AML-193 (cell line): ENCODE results near the gene PNN.
"Not testable (repeated sequence)": the region's sequence is repeated elsewhere in the genome, so short reads cannot be mapped to it uniquely, and the experiment has no call there.

Experiments
- DNase-seq, 2 experiments: peaks; one replicate each; lab custom pipeline; 2025; lab: John Stamatoyannopoulos, UW

Gene PNN

DNA sequence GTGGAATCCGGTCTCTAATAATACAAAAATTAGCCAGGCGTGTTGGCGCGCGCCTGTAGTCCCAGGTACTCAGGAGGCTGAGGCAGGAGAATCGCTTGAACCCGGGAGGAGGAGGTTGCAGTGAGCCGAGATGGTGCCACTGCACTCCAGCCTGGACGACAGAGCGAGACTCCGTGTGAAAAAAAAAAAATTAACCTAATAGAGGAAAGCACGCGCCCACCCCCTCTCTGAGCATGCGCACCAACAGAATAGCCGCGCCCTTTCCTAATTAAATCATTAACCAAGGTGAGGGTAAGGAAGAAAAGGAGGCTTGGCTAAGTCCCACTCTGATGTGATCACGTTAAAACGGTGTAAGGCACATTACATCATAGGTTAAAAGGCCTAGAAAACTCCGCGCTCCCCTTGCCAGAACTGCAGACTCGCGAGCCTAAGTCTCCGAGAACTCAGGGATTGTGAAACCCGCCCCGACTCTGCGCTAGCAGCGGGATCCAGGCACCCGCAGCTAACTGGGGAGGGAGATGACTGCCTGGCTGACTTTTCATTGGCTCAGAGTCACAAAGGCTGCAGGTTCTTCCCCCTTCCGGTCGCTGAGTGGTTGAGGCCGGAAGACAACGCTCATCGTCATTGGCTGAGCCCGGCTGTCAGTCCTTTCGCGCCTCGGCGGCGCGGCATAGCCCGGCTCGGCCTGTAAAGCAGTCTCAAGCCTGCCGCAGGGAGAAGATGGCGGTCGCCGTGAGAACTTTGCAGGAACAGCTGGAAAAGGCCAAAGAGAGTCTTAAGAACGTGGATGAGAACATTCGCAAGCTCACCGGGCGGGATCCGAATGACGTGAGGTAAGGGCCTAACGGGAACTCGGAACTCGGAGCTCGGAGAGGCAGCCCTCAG, at the start of gene PNN:
TSS of gene PNN (plus strand) at position 695 of the 885 bp plus-strand sequence. CDS start at position 721, 26 bp downstream.
- peak; percentile 99 for DNase-seq

DNA sequence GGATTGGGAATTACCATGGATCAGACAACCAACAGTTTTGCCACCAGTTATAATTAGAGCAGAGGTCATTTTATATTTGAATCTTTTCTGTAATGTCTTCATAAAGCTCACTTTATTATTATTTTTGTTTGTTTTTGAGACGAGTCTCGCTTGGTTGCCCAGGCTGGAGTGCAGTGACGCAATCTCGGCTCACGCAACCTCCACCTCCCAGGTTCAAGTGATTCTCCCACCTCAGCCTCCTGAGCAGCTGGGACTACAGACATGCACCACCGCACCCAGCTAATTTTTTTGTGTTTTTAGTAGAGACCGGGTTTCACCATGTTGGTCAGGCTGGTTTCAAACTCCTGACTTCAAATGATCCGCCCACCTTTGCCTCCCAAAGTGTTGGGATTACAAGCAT, 37.2 kb upstream of the PNN start:
- DNase-seq: not testable (repeated sequence)

GRCh38 chr14:39138440-39138839, 36.6 kb upstream of the PNN start:
- DNase-seq: no peak

GRCh38 chr14:39140170-39140569, 34.9 kb upstream of the PNN start:
- DNase-seq: no peak

- DNase-seq: not testable (repeated sequence)
Observed at GRCh38 chr14:39141623-39142022, 33.4 kb upstream of the PNN start.

DNA sequence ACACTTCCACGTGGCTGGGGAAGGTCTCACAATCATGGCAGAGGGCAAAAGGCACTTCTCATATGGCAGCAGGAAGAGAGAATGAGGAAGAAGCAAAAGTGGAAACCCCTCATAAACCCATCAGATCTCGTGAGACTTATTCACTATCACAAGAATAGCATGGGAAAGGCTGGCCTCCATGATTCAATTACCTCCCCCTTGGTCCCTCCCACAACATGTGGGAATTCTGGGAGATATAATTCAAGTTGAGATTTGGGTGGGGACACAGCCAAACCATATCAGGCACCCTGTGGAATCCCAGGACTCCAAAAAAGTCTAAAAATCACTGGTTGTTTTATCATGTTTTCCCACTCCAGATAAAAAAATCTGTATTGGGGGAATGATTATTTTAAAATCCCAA, 31.8 kb upstream of the PNN start:
- DNase-seq: not testable (repeated sequence)

DNA sequence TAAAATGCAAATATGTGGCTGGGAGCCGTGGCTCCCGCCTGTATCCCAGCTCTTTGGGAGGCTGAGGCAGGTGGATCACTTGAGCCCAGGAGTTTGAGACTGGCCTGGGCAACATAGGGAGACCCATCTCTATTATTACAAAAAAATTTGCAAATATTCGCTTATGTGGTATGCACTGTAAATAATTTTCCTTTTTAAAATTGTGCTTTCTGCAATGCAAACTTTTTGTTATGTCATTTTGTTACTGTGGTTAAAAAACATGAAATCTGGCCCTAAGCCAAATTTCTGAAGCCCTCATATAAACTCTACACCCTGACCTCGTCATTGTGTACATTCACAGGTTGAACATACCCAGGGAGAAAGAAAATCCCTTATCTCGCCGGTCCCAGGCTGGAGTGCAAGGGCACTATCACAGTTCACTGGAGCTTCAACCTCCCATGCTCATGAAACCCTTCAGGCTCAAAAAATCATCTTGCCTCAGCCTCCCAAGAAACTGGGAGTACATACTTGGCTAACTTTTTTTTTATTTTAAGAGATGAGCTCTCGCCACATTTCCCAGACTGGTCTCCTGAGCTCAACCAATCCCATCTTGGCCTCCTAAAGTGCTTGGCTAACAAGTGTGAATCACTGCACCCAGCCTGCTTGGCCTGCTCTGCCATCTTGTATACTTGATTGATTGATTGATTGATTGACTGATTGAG, 29.6 kb upstream of the PNN start:
- no peak for DNase-seq

DNA sequence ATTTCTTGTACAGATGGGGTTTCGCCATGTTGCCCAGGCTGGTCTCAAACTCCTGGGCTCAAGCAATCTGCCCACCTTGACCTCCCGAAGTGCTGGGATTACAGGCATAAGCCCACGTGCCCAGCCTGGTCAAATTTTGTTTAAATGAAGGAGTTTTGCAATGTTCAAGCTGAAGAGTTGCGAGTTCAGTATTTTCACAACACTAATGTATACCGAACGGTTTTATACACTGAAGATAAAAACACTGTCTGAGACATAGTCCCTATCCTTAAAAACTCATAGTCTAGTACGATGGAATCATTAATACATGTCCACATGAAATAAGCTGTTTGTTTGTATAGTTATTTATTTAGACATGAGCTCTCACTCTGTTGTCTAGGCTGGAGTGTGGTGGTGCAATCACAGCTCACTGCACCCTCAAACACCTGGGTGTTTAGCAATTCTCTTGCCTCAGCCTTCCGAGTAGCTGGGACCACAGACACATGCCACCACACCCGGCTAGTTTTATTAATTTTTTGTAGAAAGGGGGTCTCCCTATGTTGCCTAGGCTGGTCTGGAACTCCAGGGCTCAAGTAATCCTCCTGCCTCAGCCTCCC, 20.4 kb upstream of the PNN start:
- no peak for DNase-seq

GRCh38 chr14:39157491-39157890, 17.6 kb upstream of the PNN start:
- no peak for DNase-seq

DNA sequence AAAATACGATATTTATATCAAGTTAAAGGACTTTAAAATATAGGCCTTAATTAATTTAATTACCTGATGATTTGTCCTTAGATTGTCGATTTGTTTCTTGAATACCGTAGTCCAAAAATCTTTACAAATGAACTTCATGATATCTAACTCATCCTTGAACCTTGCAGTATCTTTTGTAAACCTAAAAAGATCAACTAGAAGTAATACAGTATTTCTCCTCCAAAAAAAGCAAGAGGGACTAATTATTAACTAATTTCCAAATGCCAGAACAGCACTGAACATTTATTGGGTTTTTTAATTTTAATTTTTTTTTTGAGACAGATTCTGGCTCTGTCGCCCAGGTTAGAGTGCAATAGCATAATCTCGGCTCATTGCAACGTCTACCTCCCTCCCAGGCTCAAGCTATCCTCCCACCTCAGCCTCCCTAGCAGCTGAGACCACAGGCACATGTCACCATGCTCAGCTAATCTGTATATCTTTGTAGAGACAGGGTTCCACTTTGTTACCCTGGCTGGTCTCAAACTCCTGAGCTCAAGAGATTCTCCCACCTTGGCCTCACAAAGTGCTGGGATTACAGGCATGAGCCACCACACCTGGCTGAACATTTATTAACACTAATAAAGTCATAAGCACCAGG, 16.7 kb upstream of the PNN start:
- no peak for DNase-seq

- DNase-seq: no peak
Observed at GRCh38 chr14:39160494-39160893, 14.6 kb upstream of the PNN start.

- DNase-seq: not testable (repeated sequence)
Observed at GRCh38 chr14:39167797-39168320, 7.2 kb upstream of the PNN start.

DNA sequence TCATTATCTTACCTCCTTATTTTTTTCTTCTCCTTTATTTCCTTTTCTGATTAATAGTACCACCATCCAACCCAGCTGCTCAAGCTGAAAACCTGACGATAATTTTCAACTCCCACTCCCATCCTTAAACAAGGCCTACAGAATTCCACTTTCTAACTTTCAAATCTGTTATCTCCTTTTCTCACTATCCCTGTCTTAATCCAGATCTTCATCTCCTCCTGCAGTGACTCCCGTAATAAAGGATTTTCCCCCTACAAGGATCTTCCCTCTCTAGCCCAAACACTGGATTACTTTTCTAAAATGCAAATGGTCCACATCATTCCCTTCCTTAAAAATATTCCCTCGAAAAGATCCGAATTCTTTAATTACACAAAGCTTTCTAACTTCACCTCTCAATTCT, 6.5 kb upstream of the PNN start:
- no peak for DNase-seq

- DNase-seq: peak in 1 of 2 experiments; percentile 15
Observed at GRCh38 chr14:39169541-39169900, 5.5 kb upstream of the PNN start.

- no peak for DNase-seq
Observed at GRCh38 chr14:39173198-39173597, 1.9 kb upstream of the PNN start.

- DNase-seq: no peak
Observed at GRCh38 chr14:39175445-39176262, 600 bp downstream of the PNN start.

DNA sequence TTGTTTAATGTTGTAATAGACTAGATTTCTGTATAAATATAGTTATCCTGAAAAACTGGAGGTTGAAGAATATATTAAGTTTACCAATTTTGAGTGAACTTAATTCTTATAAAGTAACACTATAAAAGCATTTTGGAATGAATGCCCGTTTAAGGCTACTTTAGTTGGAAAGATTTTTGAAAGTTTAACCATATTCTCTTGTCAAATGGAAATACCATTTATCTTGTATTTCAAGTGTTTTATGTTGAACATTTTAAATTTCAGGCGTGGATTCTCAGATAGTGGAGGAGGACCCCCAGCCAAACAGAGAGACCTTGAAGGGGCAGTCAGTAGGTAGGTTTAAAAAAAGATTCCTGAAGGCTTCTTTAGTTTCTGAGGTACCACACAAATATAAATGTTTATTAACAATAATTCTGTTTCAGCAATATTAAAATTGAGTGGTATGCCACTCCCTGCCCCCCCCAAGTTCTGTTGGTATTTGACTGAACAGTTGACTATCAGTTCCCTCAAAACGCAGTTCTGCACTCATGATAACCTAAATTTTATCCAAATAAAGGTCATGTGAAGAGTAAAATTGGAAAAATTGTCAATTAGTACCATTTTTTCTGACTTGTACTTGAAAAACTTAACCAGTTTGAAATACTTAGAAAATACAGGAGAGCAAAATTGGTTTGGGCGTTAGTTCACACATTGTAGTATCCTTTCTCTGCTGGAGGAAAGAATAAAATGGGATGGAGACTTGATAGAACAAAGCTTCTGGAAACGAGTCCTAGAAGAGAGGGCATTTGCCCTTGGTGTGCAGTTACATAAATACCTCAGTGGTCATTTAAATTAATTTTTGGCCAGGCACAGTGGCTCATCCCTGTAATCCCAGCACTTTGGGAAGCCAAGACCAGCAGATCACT, 1.5 kb downstream of the PNN start:
- no peak for DNase-seq

- DNase-seq: no peak
Observed at GRCh38 chr14:39177168-39177545, 2.1 kb downstream of the PNN start.

- no peak for DNase-seq
Observed at GRCh38 chr14:39179042-39179441, 4.0 kb downstream of the PNN start.

GRCh38 chr14:39180553-39180952, 5.5 kb downstream of the PNN start:
- no peak for DNase-seq
